Neural cell (in vitro differentiated cells): Measurements from ENCODE around the gene ARRB1. TPM values are rescaled to one million over a fixed set of nuclear protein-coding genes. Genes with fewer than 3 reads are reported as not detected.

Experiments
- H2AFZ ChIP-seq: fragments of 200-600, 300-800 bp; sonication (generic), shearing (Covaris generic); 2 replicates; pipeline ENCODE4 v1.6.0; 2014; ENCODE audit warnings: low read depth, mild to moderate bottlenecking, antibody characterized with exemption, low read length, moderate library complexity
- H3F3A ChIP-seq: fragments of 200-600 bp; shearing (Covaris generic); 2 replicates; pipeline ENCODE4 v1.6.1; 2016; ENCODE audit warnings: mild to moderate bottlenecking, moderate library complexity, mixed read lengths, antibody characterized with exemption, low read length; ENCODE audit not compliant: insufficient read depth, poor library complexity, severe bottlenecking
- H3K27ac ChIP-seq: fragments of 200-600, 300-800 bp; sonication (generic), shearing (Covaris generic); 2 replicates; pipeline ENCODE4 v1.5.1; 2014; ENCODE audit warnings: mild to moderate bottlenecking, low read length, moderate library complexity
- H3K27me3 ChIP-seq: fragments of 300-800, 200-600 bp; sonication (generic), shearing (Covaris generic); 2 replicates; pipeline ENCODE4 v1.6.0; 2014; ENCODE audit warnings: mild to moderate bottlenecking, low read depth, low read length, moderate library complexity; ENCODE audit not compliant: insufficient read depth
- H3K36me3 ChIP-seq: fragments of 300-800, 200-600 bp; sonication (generic), shearing (Covaris generic); 2 replicates; pipeline ENCODE4 v1.5.1; 2014; ENCODE audit warnings: mild to moderate bottlenecking, antibody characterized with exemption, low read length, moderate library complexity; ENCODE audit not compliant: insufficient read depth
- H3K4me2 ChIP-seq: fragments of 300-800, 200-600 bp; sonication (generic), shearing (Covaris generic); 2 replicates; pipeline ENCODE4 v1.6.0; 2014; ENCODE audit warnings: mild to moderate bottlenecking, low read length
- H3K4me3 ChIP-seq: fragments of 300-800, 200-600 bp; sonication (generic), shearing (Covaris generic); 2 replicates; pipeline ENCODE4 v1.5.1; 2014; ENCODE audit warnings: mild to moderate bottlenecking, low read length, moderate library complexity
- H3K79me2 ChIP-seq: fragments of 200-600 bp; shearing (Covaris generic); replicated peaks from 2 replicates; pipeline ENCODE4 v1.6.0; 2014; ENCODE audit warnings: mild to moderate bottlenecking, low read length, moderate library complexity; ENCODE audit not compliant: insufficient read depth
- H3K9ac ChIP-seq: fragments of 300-800, 200-600 bp; sonication (generic), shearing (Covaris generic); 2 replicates; pipeline ENCODE4 v1.6.1; 2016; ENCODE audit warnings: mild to moderate bottlenecking, low read length, mixed read lengths
- H3K9me2 ChIP-seq: fragments of 200-600 bp; shearing (Covaris generic); 2 replicates; pipeline ENCODE4 v1.6.1; 2016; ENCODE audit warnings: mild to moderate bottlenecking, low read length, mixed read lengths; ENCODE audit not compliant: insufficient read depth
- H3K9me3 ChIP-seq: fragments of 200-600, 300-800 bp; sonication (generic), shearing (Covaris generic); 2 replicates; pipeline ENCODE4 v1.6.1; 2016; ENCODE audit warnings: mild to moderate bottlenecking, mixed run types, low read length, moderate library complexity, mixed read lengths
- H4K20me1 ChIP-seq: fragments of 200-600 bp; shearing (Covaris generic); 2 replicates; pipeline ENCODE4 v1.6.1; 2016; ENCODE audit warnings: mild to moderate bottlenecking, mixed run types; ENCODE audit not compliant: insufficient read depth
- CTCF ChIP-seq: fragments of 450-650 bp; IDR thresholded peaks from 2 replicates; pipeline ENCODE4 v1.5.1; 2014; ENCODE audit warnings: antibody characterized with exemption, mild to moderate bottlenecking, moderate library complexity; ENCODE audit not compliant: poor library complexity, severe bottlenecking
- EP300 ChIP-seq: fragments of 450-650 bp; conservative IDR thresholded peaks from 2 replicates; pipeline ENCODE4 v1.6.1; 2014; ENCODE audit warnings: antibody characterized with exemption, mild to moderate bottlenecking, moderate library complexity; ENCODE audit not compliant: poor library complexity, severe bottlenecking
- EZH2 ChIP-seq: fragments of 200-600, 300-800 bp; shearing (Covaris generic), sonication (generic); IDR thresholded peaks from 2 replicates; pipeline ENCODE4 v1.6.1; 2014; ENCODE audit warnings: antibody characterized with exemption, low read length, borderline replicate concordance, mild to moderate bottlenecking; ENCODE audit not compliant: insufficient read depth, poor library complexity, severe bottlenecking
- POLR2AphosphoS5 ChIP-seq: IDR thresholded peaks from 2 replicates; pipeline ENCODE4 v1.6.1; 2012
- RAD21 ChIP-seq: fragments of 450-650 bp; conservative IDR thresholded peaks from 2 replicates; pipeline ENCODE4 v1.6.1; 2014; ENCODE audit warnings: antibody characterized with exemption, mild to moderate bottlenecking, moderate library complexity
- REST ChIP-seq: IDR thresholded peaks from 2 replicates; pipeline ENCODE4 v1.6.1; 2012; ENCODE audit warnings: borderline replicate concordance
- SMC3 ChIP-seq: fragments of 450-650 bp; conservative IDR thresholded peaks from 2 replicates; pipeline ENCODE4 v1.6.1; 2014; ENCODE audit warnings: antibody characterized with exemption, mild to moderate bottlenecking, moderate library complexity; ENCODE audit not compliant: poor library complexity
- TAF1 ChIP-seq: IDR thresholded peaks from 2 replicates; pipeline ENCODE4 v1.6.1; 2012; ENCODE audit warnings: low read depth
- polyA plus RNA-seq: library from polyadenylated mRNA; depleted of rRNA; stranded (reverse); fragments of >200 nt; gene quantifications from 2 replicates; pipeline ENCODE4 v1.2.3, GENCODE V29; 2014

ARRB1 gene
- polyA plus RNA-seq, 1 donor from 2014 or later = 5.7 TPM

- Histone ChIP-seq H3K27ac (no peak overlapping the region), H2AFZ (no peak overlapping the region), H3F3A (no peaks in the 10 kb centered on the region)
These were observed 36.4 kb upstream of the ARRB1 start for GRCh38 chr11:75387736-75388294.

GRCh38 chr11:75386942-75387630 lies 35.6 kb upstream of the ARRB1 start:
- Histone ChIP-seq H4K20me1 (no peaks in the 10 kb centered on the region), H3K9ac (no peak overlapping the region), H3K4me2 (no peak overlapping the region), H3K27ac (no peak overlapping the region), H3K79me2 (no peaks in the 10 kb centered on the region), H3K9me3 (no peaks in the 10 kb centered on the region), H3K9me2 (no peaks in the 10 kb centered on the region), H3K27me3 (no peaks in the 10 kb centered on the region), H3F3A (no peaks in the 10 kb centered on the region), H3K36me3 (no peaks in the 10 kb centered on the region), H3K4me3 (no peak overlapping the region), H2AFZ (no peak overlapping the region)
- TF ChIP-seq EZH2 (no peak), EP300 (no peak), CTCF (no peak)

More at GRCh38 chr11:75387736-75388294, 36.4 kb upstream of the ARRB1 start:
- no peak for TF ChIP-seq EZH2
- Histone ChIP-seq H3K9ac (no peak overlapping the region), H3K27me3 (no peaks in the 10 kb centered on the region), H3K36me3 (no peaks in the 10 kb centered on the region), H3K4me3 (no peak overlapping the region), H3K4me2 (no peak overlapping the region), H3K9me3 (no peaks in the 10 kb centered on the region), H3K9me2 (no peaks in the 10 kb centered on the region), H3K79me2 (no peaks in the 10 kb centered on the region), H4K20me1 (no peaks in the 10 kb centered on the region)

- Histone ChIP-seq H3K9me2 (no peaks in the 10 kb centered on the region), H3K9ac (no peak overlapping the region), H4K20me1 (no peaks in the 10 kb centered on the region), H2AFZ (no peak overlapping the region), H3K27ac (no peak overlapping the region), H3K4me3 (no peak overlapping the region), H3F3A (no peaks in the 10 kb centered on the region), H3K79me2 (no peaks in the 10 kb centered on the region), H3K4me2 (no peak overlapping the region), H3K36me3 (no peaks in the 10 kb centered on the region), H3K9me3 (no peaks in the 10 kb centered on the region), H3K27me3 (no peaks in the 10 kb centered on the region)
- TF ChIP-seq RAD21 = peak; percentile 93
- TF ChIP-seq TAF1 = no peak
- TF ChIP-seq REST = no peak
- no peak for TF ChIP-seq POLR2AphosphoS5
- TF ChIP-seq SMC3 = peak; percentile 87
- TF ChIP-seq CTCF = peak; percentile 95
These were observed 33.1 kb upstream of the ARRB1 start for GRCh38 chr11:75384438-75385080.
